ENCODE data around the gene XAB2. TPM values are rescaled to one million over a fixed set of nuclear protein-coding genes. Genes with fewer than 3 reads are reported as not detected.

XAB2 gene
- total RNA-seq, 2 experiments from 2014 or later = 48.5 TPM

- H3K36me3 Mint-ChIP-seq (ENCODE audit: low read depth) = no peaks in the 10 kb centered on the region
- POLR2A ChIA-PET = no interaction called here
- peaks cover 2% of the 10 kb centered on the region for H3K27me3 Mint-ChIP-seq
- no peak overlapping the region for H3K27ac Mint-ChIP-seq
- no peak overlapping the region for H3K4me3 Mint-ChIP-seq
- no peaks in the 10 kb centered on the region for H3K9me3 Mint-ChIP-seq
- peaks cover 3% of the 10 kb centered on the region for H3K4me1 Mint-ChIP-seq
- CTCF ChIA-PET = interaction anchor here (1.8 kb wide), 1 partner anchor 17 kb away, joined by 6 read pairs; the partner anchor contains the start of gene TRAPPC5
- no peak for DNase-seq
Measured at GRCh38 chr19:7663706-7664105, 34.4 kb upstream of the XAB2 start.

DNA sequence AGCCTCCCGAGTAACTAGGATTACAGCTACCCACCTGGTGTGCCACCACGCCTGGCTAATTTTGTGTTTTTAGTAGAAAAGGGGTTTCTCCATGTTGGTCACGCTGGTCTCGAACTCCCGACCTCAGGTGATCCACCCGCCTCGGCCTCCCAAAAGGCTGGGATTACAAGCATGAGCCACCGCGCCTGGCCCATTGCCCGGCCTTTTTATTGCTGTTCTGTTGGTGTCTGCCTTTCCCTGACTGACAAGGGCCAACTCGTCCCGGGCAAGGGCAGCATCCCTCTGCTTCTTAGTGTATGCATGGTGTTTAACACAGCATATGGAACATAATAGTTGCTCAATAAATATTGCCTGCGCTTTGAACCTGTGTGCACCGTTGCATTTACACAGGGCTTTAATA lies 33.3 kb upstream of the XAB2 start:
- Mint-ChIP-seq H3K4me1 (peaks cover 10% of the 10 kb centered on the region), H3K27ac (no peak overlapping the region), H3K4me3 (no peak overlapping the region), H3K9me3 (no peaks in the 10 kb centered on the region), H3K27me3 (peaks cover 2% of the 10 kb centered on the region), H3K36me3 (ENCODE audit: low read depth) (no peaks in the 10 kb centered on the region)
- DNase-seq = no peak
- CTCF ChIA-PET = no interaction called here
- POLR2A ChIA-PET = interaction anchor here (1.9 kb wide), 1 partner anchor 33 kb away, joined by 5 read pairs; the partner anchor contains the start of gene PET100

DNA sequence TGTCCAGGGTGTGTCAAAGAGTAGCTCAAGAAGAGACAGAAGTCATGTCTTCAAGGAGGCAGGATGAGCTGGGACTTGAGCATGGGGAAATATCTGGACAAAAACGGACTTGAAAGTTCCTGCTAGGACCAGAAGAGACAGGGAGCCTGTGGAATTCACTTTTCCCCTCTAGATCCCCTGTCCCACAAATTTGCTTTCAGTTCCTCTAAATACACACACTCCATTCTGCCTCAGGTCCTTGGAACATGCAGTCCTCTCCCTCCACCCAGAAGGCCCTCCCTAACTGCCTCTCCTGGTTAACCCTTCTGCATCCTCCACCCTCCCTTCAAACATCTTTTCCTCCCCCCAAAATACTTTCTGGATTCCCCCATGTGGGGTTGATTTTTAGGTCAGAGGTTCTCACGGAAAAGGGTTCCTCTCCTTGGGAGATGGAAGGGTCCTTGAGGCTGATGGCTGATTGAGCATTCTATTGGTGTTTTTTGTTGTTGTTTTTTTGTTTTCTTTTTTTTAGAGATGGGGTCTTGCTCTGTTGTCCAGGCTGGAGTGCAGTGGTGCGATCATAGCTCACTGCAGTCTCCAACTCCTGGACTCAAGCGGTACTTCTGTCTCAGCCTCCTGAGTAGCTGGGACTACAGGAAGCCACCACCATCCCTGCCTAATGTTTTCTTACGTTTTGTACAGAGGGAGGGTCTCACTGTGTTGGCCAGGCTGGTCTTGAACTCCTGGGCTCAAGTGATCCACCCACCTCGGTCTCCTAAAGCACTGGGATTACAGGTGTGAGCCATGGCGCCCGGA lies 32.6 kb upstream of the XAB2 start:
- no peaks in the 10 kb centered on the region for H3K36me3 Mint-ChIP-seq (ENCODE audit: low read depth)
- no peak for DNase-seq
- H3K4me3 Mint-ChIP-seq = no peak overlapping the region
- ChIA-PET CTCF (interaction anchor here (0.6 kb wide), 1 partner anchor 458 kb away, joined by 4 read pairs; no protein-coding TSS in a partner anchor), POLR2A (interaction anchor here (1.9 kb wide), 1 partner anchor 32 kb away, joined by 5 read pairs; the partner anchor contains the start of gene PET100)
- H3K27ac Mint-ChIP-seq = no peak overlapping the region
- H3K4me1 Mint-ChIP-seq = peaks cover 15% of the 10 kb centered on the region
- peaks cover 1% of the 10 kb centered on the region for H3K27me3 Mint-ChIP-seq
- no peaks in the 10 kb centered on the region for H3K9me3 Mint-ChIP-seq

GRCh38 chr19:7658219-7658686 lies 28.9 kb upstream of the XAB2 start:
- CTCF ChIA-PET = interaction anchor here (1.6 to 2.2 kb wide), 2 partner anchors 23 to 211 kb away, joined by 3 to 9 read pairs; partner anchors contain the start of gene TRAPPC5
- peak overlapping the region; percentile 38 for H3K27ac Mint-ChIP-seq
- H3K9me3 Mint-ChIP-seq = no peaks in the 10 kb centered on the region

DNA sequence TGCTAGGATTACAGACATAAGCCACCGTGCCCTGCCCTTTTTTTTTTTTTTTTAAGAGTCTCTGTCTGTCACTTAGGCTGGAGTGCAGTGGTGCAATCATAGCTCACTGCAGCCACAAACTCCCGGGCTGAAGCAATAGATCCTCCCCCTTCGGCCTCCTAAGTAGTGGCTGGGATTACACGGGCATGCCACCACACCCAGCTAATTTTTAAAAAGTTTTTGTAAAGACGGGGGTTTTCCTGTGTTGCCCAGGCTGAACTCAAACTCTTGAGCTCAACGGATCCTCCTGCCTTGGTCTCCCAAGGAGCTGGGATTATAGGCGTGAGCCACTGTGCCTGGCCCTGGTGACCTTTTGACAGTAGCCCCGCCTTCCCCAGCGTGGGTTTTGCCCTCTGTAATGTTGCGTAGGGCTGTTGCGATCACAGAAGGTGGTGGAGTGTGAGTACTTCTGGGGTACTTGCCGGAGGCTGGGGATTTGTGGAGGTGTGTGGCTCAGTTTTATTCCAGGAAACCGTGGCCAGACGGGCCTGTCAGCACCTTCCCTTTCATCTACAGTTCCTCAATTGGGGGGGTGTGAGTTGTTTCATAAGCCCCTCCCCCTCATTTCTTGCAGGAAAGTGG lies 27.9 kb upstream of the XAB2 start:
- Mint-ChIP-seq H3K36me3 (ENCODE audit: low read depth) (no peaks in the 10 kb centered on the region), H3K9me3 (no peaks in the 10 kb centered on the region), H3K4me1 (peaks cover 23% of the 10 kb centered on the region), H3K27me3 (no peaks in the 10 kb centered on the region), H3K4me3 (no peak overlapping the region), H3K27ac (no peak overlapping the region)
- DNase-seq = no peak
- CTCF ChIA-PET = interaction anchor here (0.6 to 2.2 kb wide), 7 partner anchors 15 to 1035 kb away, joined by 3 to 9 read pairs (median 5); partner anchors contain the start of gene TRAPPC5
- POLR2A ChIA-PET = interaction anchor here (1.1 to 1.4 kb wide), 3 partner anchors 24 to 27 kb away, joined by 3 to 5 read pairs (median 5); partner anchors contain the start of genes PET100 and TRAPPC5

More at GRCh38 chr19:7658219-7658686, 28.9 kb upstream of the XAB2 start:
- Mint-ChIP-seq H3K4me3 (peak overlapping the region; percentile 47), H3K36me3 (ENCODE audit: low read depth) (no peaks in the 10 kb centered on the region), H3K4me1 (peaks cover 16% of the 10 kb centered on the region), H3K27me3 (no peaks in the 10 kb centered on the region)
- POLR2A ChIA-PET = interaction anchor here (1.1 to 1.4 kb wide), 2 partner anchors 22 to 28 kb away, joined by 3 to 5 read pairs; partner anchors contain the start of genes PET100 and TRAPPC5
- peak; percentile 53 for DNase-seq

GRCh38 chr19:7655581-7655980 lies 26.2 kb upstream of the XAB2 start:
- H3K27me3 Mint-ChIP-seq = no peaks in the 10 kb centered on the region
- no peaks in the 10 kb centered on the region for H3K9me3 Mint-ChIP-seq
- no peak for DNase-seq
- H3K4me1 Mint-ChIP-seq = peaks cover 26% of the 10 kb centered on the region
- ChIA-PET POLR2A (interaction anchor here (0.7 to 1.4 kb wide), 2 partner anchors 18 to 25 kb away, joined by 3 to 5 read pairs; partner anchors contain the start of genes STXBP2 and TRAPPC5), CTCF (interaction anchor here (0.6 to 2.2 kb wide), 4 partner anchors 25 to 355 kb away, joined by 5 to 8 read pairs (median 6); partner anchors contain the start of gene TRAPPC5)
- H3K4me3 Mint-ChIP-seq = no peak overlapping the region
- H3K36me3 Mint-ChIP-seq (ENCODE audit: low read depth) = no peaks in the 10 kb centered on the region
- no peak overlapping the region for H3K27ac Mint-ChIP-seq

DNA sequence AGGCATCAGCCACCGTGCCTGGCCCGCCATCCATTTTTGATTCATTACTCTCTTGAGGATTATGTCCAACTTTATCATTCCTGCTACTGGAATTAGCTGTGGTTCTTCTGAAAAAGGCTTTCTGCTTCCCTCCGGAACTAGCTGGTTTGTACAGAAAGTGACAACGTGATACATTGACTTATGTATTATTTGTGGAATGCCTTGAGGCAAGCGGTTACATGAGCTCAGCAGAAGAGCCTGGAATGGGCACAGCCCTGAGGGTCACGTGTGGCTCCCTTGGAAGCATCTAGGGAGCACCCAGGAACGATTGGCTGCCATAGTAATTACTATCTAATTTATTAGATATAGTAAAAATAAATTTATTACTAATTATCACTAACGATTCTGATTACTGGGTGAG lies 25.1 kb upstream of the XAB2 start:
- Mint-ChIP-seq H3K9me3 (no peaks in the 10 kb centered on the region), H3K27ac (no peak overlapping the region), H3K36me3 (ENCODE audit: low read depth) (no peaks in the 10 kb centered on the region), H3K4me1 (peaks cover 26% of the 10 kb centered on the region), H3K27me3 (no peaks in the 10 kb centered on the region), H3K4me3 (no peak overlapping the region)
- DNase-seq = no peak
- POLR2A ChIA-PET = no interaction called here
- CTCF ChIA-PET = interaction anchor here (1.8 to 2.2 kb wide), 2 partner anchors 26 to 86 kb away, joined by 8 to 11 read pairs; partner anchors contain the start of gene TRAPPC5

DNA sequence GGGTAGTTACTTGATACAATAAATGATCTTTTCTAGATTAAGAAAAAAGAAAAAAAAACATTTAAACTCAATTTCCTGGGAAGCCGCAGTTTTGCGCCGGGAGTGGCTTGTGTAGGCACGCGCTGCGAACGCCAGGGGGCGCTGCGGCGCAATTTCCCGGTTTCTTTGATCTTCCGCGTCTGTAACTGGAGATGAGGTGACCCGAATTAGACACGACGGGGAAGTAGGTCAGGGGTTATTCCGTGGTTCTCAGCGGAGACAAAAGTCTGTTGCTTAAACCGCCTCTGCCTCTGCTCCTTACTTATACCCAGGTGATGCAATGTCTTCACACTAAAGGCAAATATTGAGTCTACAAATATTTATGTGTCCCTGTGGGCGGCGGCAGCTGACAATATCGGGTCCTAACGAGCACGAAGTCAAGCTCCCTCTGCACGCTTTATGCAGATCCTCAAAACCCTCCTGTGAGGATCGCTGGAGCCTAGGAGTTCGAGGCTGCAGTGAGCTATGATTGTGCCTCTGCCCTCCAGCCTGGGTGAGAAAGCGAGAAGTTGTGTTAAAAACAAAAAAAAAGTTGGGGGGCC lies 22.8 kb upstream of the XAB2 start:
- H3K27me3 Mint-ChIP-seq = no peaks in the 10 kb centered on the region
- ChIA-PET CTCF (interaction anchor here (0.8 to 2.7 kb wide), 10 partner anchors 22 to 553 kb away, joined by 3 to 16 read pairs (median 4); partner anchors contain the start of genes ARHGEF18, PET100, TRAPPC5 and XAB2), POLR2A (interaction anchor here (0.7 to 1.6 kb wide), 4 partner anchors 14 to 149 kb away, joined by 3 to 4 read pairs (median 4); partner anchors contain the start of genes PET100, TRAPPC5 and XAB2)
- H3K4me3 Mint-ChIP-seq = peak overlapping the region; percentile 53
- peaks cover 12% of the 10 kb centered on the region for H3K4me1 Mint-ChIP-seq
- DNase-seq = peak; percentile 88
- H3K9me3 Mint-ChIP-seq = no peaks in the 10 kb centered on the region
- H3K27ac Mint-ChIP-seq = peak overlapping the region; percentile 41
- no peaks in the 10 kb centered on the region for H3K36me3 Mint-ChIP-seq (ENCODE audit: low read depth)

DNA sequence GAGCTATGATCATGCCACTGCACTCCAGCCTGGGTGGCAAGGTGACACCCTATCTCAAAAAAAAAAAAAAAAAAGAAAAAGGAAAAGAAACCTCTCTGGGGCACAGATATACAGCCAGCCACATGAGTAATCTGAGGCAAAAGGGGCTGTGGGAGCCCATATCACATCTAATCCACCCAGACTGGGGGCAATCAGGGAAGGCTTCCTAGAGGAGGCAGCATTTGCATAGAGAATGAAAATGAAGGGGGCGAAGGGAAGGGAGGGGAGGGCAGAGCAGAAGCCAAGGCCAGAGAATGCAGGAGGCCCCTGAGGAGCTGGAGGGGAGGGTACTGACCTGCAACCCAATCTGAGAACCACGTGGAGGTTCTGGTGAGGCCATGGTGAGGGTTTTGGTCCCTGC lies 20.8 kb upstream of the XAB2 start:
- Mint-ChIP-seq H3K4me1 (peaks cover 10% of the 10 kb centered on the region), H3K27me3 (no peaks in the 10 kb centered on the region), H3K4me3 (no peak overlapping the region), H3K36me3 (ENCODE audit: low read depth) (peaks cover 4% of the 10 kb centered on the region), H3K9me3 (no peaks in the 10 kb centered on the region), H3K27ac (no peak overlapping the region)
- POLR2A ChIA-PET = interaction anchor here (0.9 kb wide), 1 partner anchor 13 kb away, joined by 3 read pairs; the partner anchor contains the start of gene STXBP2
- no peak for DNase-seq
- CTCF ChIA-PET = interaction anchor here (0.9 to 2.7 kb wide), 3 partner anchors 31 to 149 kb away, joined by 4 to 15 read pairs (median 5); partner anchors contain the start of gene TRAPPC5

DNA sequence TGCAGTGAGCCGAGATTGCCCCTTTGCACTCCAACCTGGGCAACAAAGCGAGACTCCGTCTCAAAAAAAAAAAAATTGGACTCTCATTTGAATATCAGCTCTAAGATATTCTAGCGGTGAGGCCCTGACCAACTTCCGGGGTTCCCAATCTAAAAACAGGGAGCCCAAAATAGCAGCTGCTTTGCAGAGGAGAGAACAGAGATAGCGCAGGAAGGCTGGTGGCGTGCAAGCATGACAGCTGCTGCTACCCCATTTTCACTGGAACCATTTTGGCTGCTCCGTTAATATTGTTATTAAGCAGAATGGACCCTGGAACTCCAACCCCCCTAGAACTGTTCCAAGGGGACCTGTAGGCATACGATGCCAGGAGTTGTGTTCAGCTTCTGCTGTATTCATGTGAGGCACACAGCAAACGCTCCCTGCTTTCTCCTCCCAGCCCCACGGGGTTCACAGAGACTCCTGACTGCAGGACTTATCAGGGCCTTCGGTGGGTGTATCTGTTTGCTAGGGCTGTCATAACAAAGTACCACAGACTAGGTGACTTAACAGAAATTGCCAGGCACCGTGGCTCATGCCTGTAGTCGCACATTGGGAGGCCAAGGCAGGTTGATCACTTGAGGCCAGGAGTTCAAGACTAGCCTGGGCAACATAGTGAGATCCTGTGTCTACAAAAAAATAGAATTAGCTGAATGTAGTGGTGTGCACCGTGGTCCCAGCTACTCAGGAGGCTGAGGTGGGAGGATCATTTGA lies 19.1 kb upstream of the XAB2 start:
- POLR2A ChIA-PET = interaction anchor here (0.6 to 1.3 kb wide), 4 partner anchors 11 to 19 kb away, joined by 3 to 4 read pairs (median 4); partner anchors contain the start of gene PET100
- Mint-ChIP-seq H3K27ac (no peak overlapping the region), H3K27me3 (no peaks in the 10 kb centered on the region), H3K36me3 (ENCODE audit: low read depth) (peaks cover 11% of the 10 kb centered on the region), H3K4me1 (peaks cover 10% of the 10 kb centered on the region), H3K4me3 (no peak overlapping the region), H3K9me3 (no peaks in the 10 kb centered on the region)
- CTCF ChIA-PET = interaction anchor here (0.8 to 1.1 kb wide), 2 partner anchors 32 to 80 kb away, joined by 3 read pairs; partner anchors contain the start of gene TRAPPC5
- no peak for DNase-seq

GRCh38 chr19:7647156-7647555 lies 17.8 kb upstream of the XAB2 start:
- H3K4me1 Mint-ChIP-seq = peaks cover 2% of the 10 kb centered on the region
- ChIA-PET CTCF (no interaction called here), POLR2A (no interaction called here)
- H3K4me3 Mint-ChIP-seq = no peak overlapping the region
- H3K36me3 Mint-ChIP-seq (ENCODE audit: low read depth) = peaks cover 17% of the 10 kb centered on the region
- H3K9me3 Mint-ChIP-seq = no peaks in the 10 kb centered on the region
- H3K27me3 Mint-ChIP-seq = no peaks in the 10 kb centered on the region
- no peak for DNase-seq
- H3K27ac Mint-ChIP-seq = no peak overlapping the region

DNA sequence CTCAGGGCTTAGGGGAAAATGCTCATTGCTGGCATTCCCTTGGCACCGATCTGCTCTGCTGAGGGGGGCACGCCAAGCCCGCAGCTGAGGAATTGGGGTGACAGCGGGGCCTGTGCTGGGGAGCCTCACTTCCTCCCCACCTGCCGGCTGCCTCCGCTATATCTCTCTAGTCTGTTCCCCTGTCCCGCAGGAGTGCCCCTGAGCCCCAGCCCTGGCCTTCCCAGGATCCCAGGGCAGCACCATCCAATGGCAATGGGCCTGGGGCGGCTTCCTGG lies 17.0 kb upstream of the XAB2 start:
- H3K27me3 Mint-ChIP-seq = no peaks in the 10 kb centered on the region
- H3K4me3 Mint-ChIP-seq = no peak overlapping the region
- H3K9me3 Mint-ChIP-seq = no peaks in the 10 kb centered on the region
- no peaks in the 10 kb centered on the region for H3K4me1 Mint-ChIP-seq
- peaks cover 17% of the 10 kb centered on the region for H3K36me3 Mint-ChIP-seq (ENCODE audit: low read depth)
- no peak overlapping the region for H3K27ac Mint-ChIP-seq
- CTCF ChIA-PET = no interaction called here
- POLR2A ChIA-PET = no interaction called here
- no peak for DNase-seq
